ENCODE results near the gene TTC23.

TTC23 gene

GRCh38 chr15:99170476-99171065, 78.8 kb downstream of the TTC23 start:
- TF ChIP-seq MYC (IDR thresholded peaks at IDR 0.05; ENCODE audit: low read depth, low read length) (no peak), MAX (IDR thresholded peaks at IDR 0.05; ENCODE audit: low read depth, low read length) (no peak), POLR2A (IDR thresholded peaks at IDR 0.05; ENCODE audit: extremely low read depth, insufficient read length) (no peak)
- TF ChIP-seq, protein P1, sequence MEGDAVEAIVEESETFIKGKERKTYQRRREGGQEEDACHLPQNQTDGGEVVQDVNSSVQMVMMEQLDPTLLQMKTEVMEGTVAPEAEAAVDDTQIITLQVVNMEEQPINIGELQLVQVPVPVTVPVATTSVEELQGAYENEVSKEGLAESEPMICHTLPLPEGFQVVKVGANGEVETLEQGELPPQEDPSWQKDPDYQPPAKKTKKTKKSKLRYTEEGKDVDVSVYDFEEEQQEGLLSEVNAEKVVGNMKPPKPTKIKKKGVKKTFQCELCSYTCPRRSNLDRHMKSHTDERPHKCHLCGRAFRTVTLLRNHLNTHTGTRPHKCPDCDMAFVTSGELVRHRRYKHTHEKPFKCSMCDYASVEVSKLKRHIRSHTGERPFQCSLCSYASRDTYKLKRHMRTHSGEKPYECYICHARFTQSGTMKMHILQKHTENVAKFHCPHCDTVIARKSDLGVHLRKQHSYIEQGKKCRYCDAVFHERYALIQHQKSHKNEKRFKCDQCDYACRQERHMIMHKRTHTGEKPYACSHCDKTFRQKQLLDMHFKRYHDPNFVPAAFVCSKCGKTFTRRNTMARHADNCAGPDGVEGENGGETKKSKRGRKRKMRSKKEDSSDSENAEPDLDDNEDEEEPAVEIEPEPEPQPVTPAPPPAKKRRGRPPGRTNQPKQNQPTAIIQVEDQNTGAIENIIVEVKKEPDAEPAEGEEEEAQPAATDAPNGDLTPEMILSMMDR (IDR thresholded peaks at IDR 0.05; ENCODE audit: low read depth, low read length), result no peak
- H3K4me3 ChIP-seq (ENCODE audit: low read depth, low read length), result no peak overlapping the region
- DNase-seq (ENCODE audit: low read depth), result no peak

- no peak for TF ChIP-seq MAX (IDR thresholded peaks at IDR 0.05; ENCODE audit: low read depth, low read length)
- no peak for TF ChIP-seq MYC (IDR thresholded peaks at IDR 0.05; ENCODE audit: low read depth, low read length)
- TF ChIP-seq, protein P1 (IDR thresholded peaks at IDR 0.05; ENCODE audit: low read depth, low read length), result no peak
- TF ChIP-seq POLR2A (IDR thresholded peaks at IDR 0.05; ENCODE audit: extremely low read depth, insufficient read length), result no peak
- no peak for DNase-seq (ENCODE audit: low read depth)
- no peak overlapping the region for H3K4me3 ChIP-seq (ENCODE audit: low read depth, low read length)
Observed at GRCh38 chr15:99169769-99170311, 79.5 kb downstream of the TTC23 start.

- TF ChIP-seq MAX (IDR thresholded peaks at IDR 0.05; ENCODE audit: low read depth, low read length) (no peak), MYC (IDR thresholded peaks at IDR 0.05; ENCODE audit: low read depth, low read length) (no peak; the same call in 1 of the 2 replicates), POLR2A (IDR thresholded peaks at IDR 0.05; ENCODE audit: extremely low read depth, insufficient read length) (no peak)
- TF ChIP-seq, protein P1 (IDR thresholded peaks at IDR 0.05; ENCODE audit: low read depth, low read length), result no peak
- H3K4me3 ChIP-seq (ENCODE audit: low read depth, low read length), result no peak overlapping the region
- peak; percentile 55 for DNase-seq (ENCODE audit: low read depth)
Observed at GRCh38 chr15:99168601-99169580, 80.5 kb downstream of the TTC23 start.

GRCh38 chr15:99167640-99168039, 81.7 kb downstream of the TTC23 start:
- no peak overlapping the region for H3K4me3 ChIP-seq (ENCODE audit: low read depth, low read length)
- TF ChIP-seq, protein P1 (IDR thresholded peaks at IDR 0.05; ENCODE audit: low read depth, low read length), result no peak
- TF ChIP-seq MYC (IDR thresholded peaks at IDR 0.05; ENCODE audit: low read depth, low read length), result no peak
- no peak for TF ChIP-seq MAX (IDR thresholded peaks at IDR 0.05; ENCODE audit: low read depth, low read length)
- TF ChIP-seq POLR2A (IDR thresholded peaks at IDR 0.05; ENCODE audit: extremely low read depth, insufficient read length), result no peak
- DNase-seq (ENCODE audit: low read depth), result peak; percentile 38

DNA sequence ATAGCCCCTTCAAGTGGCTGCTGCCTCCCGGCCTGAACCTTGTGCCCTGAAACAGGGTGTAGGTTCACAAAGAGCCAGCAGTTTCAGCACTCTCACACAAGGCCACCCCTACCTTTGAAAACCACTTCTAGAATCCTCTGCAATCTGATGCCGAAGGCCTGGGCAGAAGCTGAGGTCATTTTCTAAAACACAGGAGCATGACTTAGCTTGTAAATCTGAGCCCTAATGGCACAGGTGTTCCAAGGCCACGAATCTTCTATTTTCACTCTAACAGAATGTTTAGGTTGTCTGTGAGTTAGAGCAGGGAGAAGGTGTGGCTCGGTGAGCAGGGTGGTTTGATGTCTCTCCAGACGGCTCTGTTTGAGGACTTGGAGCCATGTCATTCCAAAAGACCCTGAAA, 82.2 kb downstream of the TTC23 start:
- no peak for DNase-seq (ENCODE audit: low read depth)
- TF ChIP-seq, protein P1 (IDR thresholded peaks at IDR 0.05; ENCODE audit: low read depth, low read length), result no peak
- TF ChIP-seq POLR2A (IDR thresholded peaks at IDR 0.05; ENCODE audit: extremely low read depth, insufficient read length) (no peak), MAX (IDR thresholded peaks at IDR 0.05; ENCODE audit: low read depth, low read length) (no peak), MYC (IDR thresholded peaks at IDR 0.05; ENCODE audit: low read depth, low read length) (no peak)
- H3K4me3 ChIP-seq (ENCODE audit: low read depth, low read length), result no peak overlapping the region
